MM.1S (cell line): ENCODE data around the gene LY6G6C.

Experiments
- DNase-seq: peaks from one replicate; pipeline ENCODE4 v3.0.0-alpha.2; 2015
- H2AFZ ChIP-seq: fragments of 300-600 bp; sonication (generic); 2 replicates; pipeline ENCODE4 v1.6.0; 2016; ENCODE audit warnings: antibody characterized with exemption, low read length
- H3F3A ChIP-seq: fragments of 300-600 bp; sonication (generic); 2 replicates; pipeline ENCODE4 v1.6.1; 2016; ENCODE audit warnings: mild to moderate bottlenecking, antibody characterized with exemption, low read length, moderate library complexity, mixed read lengths; ENCODE audit not compliant: insufficient read depth
- H3K27ac ChIP-seq: fragments of 300-600 bp; sonication (generic); 2 replicates; pipeline ENCODE4 v1.5.1; 2016; ENCODE audit warnings: mild to moderate bottlenecking, low read length
- H3K27me3 ChIP-seq: fragments of 300-600 bp; sonication (generic); replicated peaks from 2 replicates; pipeline ENCODE4 v1.6.0; 2016; ENCODE audit warnings: low read length; ENCODE audit not compliant: insufficient read depth
- H3K36me3 ChIP-seq: fragments of 300-600 bp; sonication (generic); replicated peaks from 2 replicates; pipeline ENCODE4 v1.6.1; 2016; ENCODE audit warnings: mild to moderate bottlenecking, low read length, mixed read lengths; ENCODE audit not compliant: insufficient read depth
- H3K4me1 ChIP-seq: fragments of 300-600 bp; sonication (generic); 2 replicates; pipeline ENCODE4 v1.6.1; 2016; ENCODE audit warnings: low read length, mixed read lengths
- H3K4me2 ChIP-seq: fragments of 300-600 bp; sonication (generic); 2 replicates; pipeline ENCODE4 v1.6.0; 2016; ENCODE audit warnings: low read depth, low read length
- H3K4me3 ChIP-seq: fragments of 300-600 bp; sonication (generic); 2 replicates; pipeline ENCODE4 v1.5.1; 2016; ENCODE audit warnings: low read length, mixed read lengths
- H3K79me2 ChIP-seq: fragments of 300-600 bp; sonication (generic); 2 replicates; pipeline ENCODE4 v1.6.1; 2016; ENCODE audit warnings: mixed run types, low read length, mixed read lengths
- H3K9ac ChIP-seq: fragments of 300-600 bp; sonication (generic); 2 replicates; pipeline ENCODE4 v1.6.1; 2016; ENCODE audit warnings: low read length, mixed read lengths
- H3K9me2 ChIP-seq: fragments of 300-600 bp; sonication (generic); replicated peaks from 2 replicates; pipeline ENCODE4 v1.6.1; 2016; ENCODE audit warnings: mild to moderate bottlenecking, low read length, mixed read lengths; ENCODE audit not compliant: insufficient read depth
- H3K9me3 ChIP-seq: fragments of 300-600 bp; sonication (generic); replicated peaks from 2 replicates; pipeline ENCODE4 v1.6.1; 2016; ENCODE audit warnings: mild to moderate bottlenecking, low read length, mixed read lengths; ENCODE audit not compliant: insufficient read depth
- H4K20me1 ChIP-seq: fragments of 300-600 bp; sonication (generic); 2 replicates; pipeline ENCODE4 v1.6.1; 2016; ENCODE audit warnings: mild to moderate bottlenecking, low read length, moderate library complexity, mixed read lengths; ENCODE audit not compliant: insufficient read depth
- CTCF ChIP-seq: fragments of 300-600 bp; sonication (generic); IDR thresholded peaks from 2 replicates; pipeline ENCODE4 v1.5.1; 2016; ENCODE audit warnings: antibody characterized with exemption, low read length, mixed read lengths
- EZH2 ChIP-seq: fragments of 300-600 bp; sonication (generic); optimal IDR thresholded peaks from 2 replicates; pipeline ENCODE3; 2017; ENCODE audit warnings: low read depth, mild to moderate bottlenecking, antibody characterized with exemption, low read length, mixed read lengths
- EZH2phosphoT487 ChIP-seq: fragments of 300-600 bp; sonication (generic); IDR thresholded peaks from 2 replicates; pipeline ENCODE4 v1.6.1; 2018; ENCODE audit warnings: antibody characterized with exemption, low read length

Gene LY6G6C

GRCh38 chr6:31697555-31697954 lies 24.0 kb downstream of the LY6G6C start:
- H3K9ac ChIP-seq, result no peak overlapping the region
- no peaks in the 10 kb centered on the region for H3K9me3 ChIP-seq
- H3K79me2 ChIP-seq, result peaks cover 33% of the 10 kb centered on the region
- no peak overlapping the region for H3K4me3 ChIP-seq
- no peak for DNase-seq
- TF ChIP-seq CTCF (no peak), EZH2 (no peak), EZH2phosphoT487 (no peak)
- no peak overlapping the region for H3K27ac ChIP-seq
- no peaks in the 10 kb centered on the region for H3K9me2 ChIP-seq
- H3K4me2 ChIP-seq, result no peak overlapping the region
- 0 out of 2 replicates have a peak, but pooled peaks cover 6% of the 10 kb centered on the region for H3K4me1 ChIP-seq
- no peaks in the 10 kb centered on the region for H3K36me3 ChIP-seq
- H4K20me1 ChIP-seq, result no peaks in the 10 kb centered on the region
- no peak overlapping the region for H2AFZ ChIP-seq
- no peaks in the 10 kb centered on the region for H3K27me3 ChIP-seq
- H3F3A ChIP-seq, result peaks cover 2% of the 10 kb centered on the region; the same call in 1 of the 2 replicates

- H3K27me3 ChIP-seq, result no peaks in the 10 kb centered on the region
- H3K36me3 ChIP-seq, result no peaks in the 10 kb centered on the region
- no peaks in the 10 kb centered on the region for H3K9me3 ChIP-seq
- H4K20me1 ChIP-seq, result no peaks in the 10 kb centered on the region
- H3K4me1 ChIP-seq, result no peaks in the 10 kb centered on the region
- H3K4me2 ChIP-seq, result no peak overlapping the region
- no peaks in the 10 kb centered on the region for H3K9me2 ChIP-seq
- H3K4me3 ChIP-seq, result no peak overlapping the region
- H3K79me2 ChIP-seq, result 0 out of 2 replicates have a peak, but pooled peaks cover 5% of the 10 kb centered on the region
- no peak overlapping the region for H2AFZ ChIP-seq
- no peaks in the 10 kb centered on the region for H3F3A ChIP-seq
- no peak for DNase-seq
- H3K27ac ChIP-seq, result no peak overlapping the region
- no peak overlapping the region for H3K9ac ChIP-seq
- TF ChIP-seq EZH2phosphoT487, result no peak
- TF ChIP-seq EZH2, result no peak
- no peak for TF ChIP-seq CTCF
These were observed 28.0 kb downstream of the LY6G6C start for GRCh38 chr6:31693535-31693934.

- no peak for TF ChIP-seq EZH2
- TF ChIP-seq EZH2phosphoT487, result no peak
- no peak for TF ChIP-seq CTCF
- H3K9ac ChIP-seq, result no peak overlapping the region
- no peak overlapping the region for H3K4me2 ChIP-seq
- 0 out of 2 replicates have a peak, but pooled peaks cover 5% of the 10 kb centered on the region for H3K79me2 ChIP-seq
- no peaks in the 10 kb centered on the region for H3K27me3 ChIP-seq
- H4K20me1 ChIP-seq, result no peaks in the 10 kb centered on the region
- H3K9me2 ChIP-seq, result no peaks in the 10 kb centered on the region
- no peaks in the 10 kb centered on the region for H3K4me1 ChIP-seq
- no peaks in the 10 kb centered on the region for H3F3A ChIP-seq
- H3K36me3 ChIP-seq, result no peaks in the 10 kb centered on the region
- H3K27ac ChIP-seq, result no peak overlapping the region
- H3K9me3 ChIP-seq, result no peaks in the 10 kb centered on the region
- H2AFZ ChIP-seq, result no peak overlapping the region
- no peak for DNase-seq
- no peak overlapping the region for H3K4me3 ChIP-seq
These were observed 28.7 kb downstream of the LY6G6C start for GRCh38 chr6:31692886-31693285.
